ENCODE results near the gene AFAP1L2. TPM values are rescaled to one million over a fixed set of nuclear protein-coding genes. Genes with fewer than 3 reads are reported as not detected.

AFAP1L2 gene
- polyA plus RNA-seq, 4 donors, result 29.2 to 48.8 (median 44.9) TPM

DNA sequence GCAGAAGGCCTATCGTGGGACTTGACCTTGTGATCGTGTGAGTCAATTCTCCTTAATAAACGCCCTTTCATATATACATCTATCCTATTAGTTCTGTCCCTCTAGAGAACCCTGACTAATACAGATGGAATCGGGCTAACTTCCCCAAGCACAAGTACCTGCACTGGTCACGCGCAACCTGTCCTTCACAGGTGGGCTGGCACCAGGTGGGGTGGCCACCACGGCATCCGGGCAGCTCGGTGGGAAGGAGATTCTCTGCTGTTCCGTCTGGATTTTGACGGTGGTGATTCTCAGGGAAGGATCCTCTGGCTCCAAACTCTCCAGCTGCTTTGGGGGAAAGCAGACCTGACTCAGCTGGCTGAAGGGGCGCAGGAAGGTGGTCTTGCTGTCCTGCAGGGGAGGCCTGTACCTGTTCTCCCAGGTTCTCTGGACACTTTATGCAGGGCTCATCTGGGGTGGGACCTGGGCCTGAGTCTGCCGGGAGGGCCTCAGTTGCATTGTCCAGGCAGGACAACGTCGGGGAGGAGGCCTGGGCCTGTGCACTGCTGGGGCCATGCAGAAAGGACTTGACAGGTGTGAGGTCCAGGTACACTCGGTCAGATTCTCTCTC, 104.2 kb downstream of the AFAP1L2 start:
- DNase-seq (ENCODE audit: low read depth in 4 of 4, low spot score in 3 of 4), result no peak

DNA sequence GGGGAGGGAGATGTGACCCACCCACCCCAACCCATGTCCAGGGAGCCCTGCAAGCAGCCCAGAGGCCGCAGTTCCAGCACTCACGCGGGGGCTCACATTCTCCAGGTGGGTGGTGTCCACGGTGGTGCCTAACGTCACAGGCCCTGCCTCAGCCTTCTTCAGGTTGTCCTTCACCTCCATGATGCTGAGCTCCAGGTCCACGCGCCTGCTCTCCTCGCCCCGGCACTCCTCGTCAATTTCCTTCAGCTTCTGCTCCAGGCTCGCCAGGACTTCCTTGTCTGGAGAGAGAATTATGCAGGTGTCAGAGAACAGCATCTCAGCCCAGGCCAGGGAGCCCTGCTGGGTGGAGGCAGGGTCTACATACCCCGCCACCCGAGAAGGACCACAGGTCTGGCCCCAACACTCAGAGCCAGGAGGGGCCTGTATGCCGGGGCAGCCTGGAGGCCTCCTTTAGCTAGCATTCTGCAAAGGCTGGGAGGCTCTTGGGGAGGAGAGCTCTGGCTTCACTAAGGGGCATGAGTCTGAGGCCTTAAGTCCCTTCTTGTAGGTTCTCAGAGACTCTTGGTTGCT, 107.1 kb downstream of the AFAP1L2 start:
- no peak for DNase-seq (ENCODE audit: low read depth in 4 of 4, low spot score in 3 of 4)

DNA sequence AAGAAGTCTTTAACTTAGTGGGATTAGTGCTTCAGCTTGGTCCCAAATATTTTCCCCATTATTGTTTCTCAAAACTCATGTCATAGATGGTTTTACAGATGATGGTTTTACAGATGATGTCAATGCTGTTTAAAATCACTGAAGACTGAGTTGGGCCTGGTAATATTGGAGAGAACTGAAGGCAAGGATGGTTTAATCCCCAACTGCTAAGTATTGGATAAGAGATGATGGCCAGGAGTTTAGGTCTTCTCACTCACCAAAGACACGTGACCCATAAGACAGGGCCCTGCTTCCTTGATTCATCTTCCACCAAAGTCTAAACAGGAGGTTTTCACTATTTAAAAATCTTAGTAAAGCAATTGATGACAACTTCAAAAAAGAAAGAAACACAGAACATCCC, 108.9 kb downstream of the AFAP1L2 start:
- DNase-seq (ENCODE audit: low read depth in 4 of 4, low spot score in 3 of 4), result no peak

DNA sequence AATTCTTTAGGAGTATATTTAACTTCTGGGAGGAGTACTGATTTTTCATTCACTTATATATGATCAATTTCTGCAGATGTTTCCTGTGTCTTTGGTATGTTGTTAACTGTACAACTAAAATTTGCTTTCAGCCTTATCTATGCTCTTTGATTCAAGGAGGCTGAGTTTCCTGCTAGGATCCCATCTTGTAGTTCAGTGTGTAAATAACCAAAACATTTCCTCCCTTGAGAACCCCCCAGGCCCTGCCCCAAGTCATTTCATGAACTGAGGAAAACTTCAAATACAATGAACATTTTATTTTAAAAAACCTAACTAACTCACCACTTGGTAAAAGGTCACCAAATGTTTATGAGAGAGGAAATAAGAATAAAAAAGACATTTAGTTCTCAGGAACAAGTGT, 109.8 kb downstream of the AFAP1L2 start:
- DNase-seq (ENCODE audit: low read depth in 4 of 4, low spot score in 3 of 4), result no peak

DNA sequence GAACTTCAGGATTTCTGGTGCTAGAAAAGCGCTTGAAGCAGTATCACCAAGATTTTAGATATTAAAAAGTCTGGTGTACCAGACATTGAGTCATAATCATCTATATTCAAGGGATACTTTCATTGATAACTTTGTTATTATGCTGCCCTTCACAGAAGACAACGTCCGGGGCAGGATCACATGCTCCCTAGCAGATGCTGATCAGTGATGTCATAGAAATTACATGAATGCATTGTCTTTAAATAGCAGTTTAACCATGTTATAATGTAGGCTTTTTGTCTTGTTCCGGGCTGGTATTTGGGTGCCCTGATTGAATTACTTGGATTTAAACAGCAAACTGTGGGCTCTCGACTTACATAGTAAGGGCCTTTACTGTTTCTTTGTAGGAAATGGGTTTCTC, 111.2 kb downstream of the AFAP1L2 start:
- no peak for DNase-seq (ENCODE audit: low read depth in 4 of 4, low spot score in 3 of 4)

DNA sequence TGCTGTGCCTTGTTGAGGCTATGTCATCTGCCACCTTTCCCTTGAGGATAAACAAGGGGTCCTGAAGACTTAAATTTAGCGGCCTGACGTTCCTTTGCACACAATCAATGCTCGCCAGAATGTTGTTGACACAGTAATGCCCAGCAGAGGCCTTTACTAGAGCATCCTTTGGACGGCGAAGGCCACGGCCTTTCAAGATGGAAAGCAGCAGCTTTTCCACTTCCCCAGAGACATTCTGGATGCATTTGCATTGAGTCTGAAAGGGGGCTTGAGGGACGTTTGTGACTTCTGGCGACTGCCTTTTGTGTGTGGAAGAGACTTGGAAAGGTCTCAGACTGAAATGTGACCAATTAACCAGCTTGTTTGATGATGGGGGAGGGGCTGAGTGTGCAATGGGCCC, 112.8 kb downstream of the AFAP1L2 start:
- DNase-seq (ENCODE audit: low read depth in 4 of 4, low spot score in 3 of 4), result no peak

DNA sequence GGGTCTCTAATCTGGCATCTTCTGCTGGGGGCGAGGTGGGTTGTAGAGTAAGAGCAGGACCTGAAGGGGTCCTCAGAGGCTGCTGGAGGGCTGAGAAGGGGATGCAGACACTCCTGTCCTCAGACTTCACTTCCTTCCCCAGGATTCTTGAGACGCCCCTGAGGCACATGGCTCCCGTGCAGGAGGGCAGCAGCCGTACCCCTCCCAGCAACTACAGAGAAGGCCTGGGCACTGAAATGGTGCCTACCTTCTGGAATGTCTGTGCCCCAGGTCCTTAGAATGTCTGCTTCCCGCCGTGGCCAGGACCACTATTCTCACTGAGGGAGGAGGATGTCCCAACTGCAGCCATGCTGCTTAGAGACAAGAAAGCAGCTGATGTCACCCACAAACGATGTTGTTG, 113.2 kb downstream of the AFAP1L2 start:
- no peak for DNase-seq (ENCODE audit: low read depth in 4 of 4, low spot score in 3 of 4)

DNA sequence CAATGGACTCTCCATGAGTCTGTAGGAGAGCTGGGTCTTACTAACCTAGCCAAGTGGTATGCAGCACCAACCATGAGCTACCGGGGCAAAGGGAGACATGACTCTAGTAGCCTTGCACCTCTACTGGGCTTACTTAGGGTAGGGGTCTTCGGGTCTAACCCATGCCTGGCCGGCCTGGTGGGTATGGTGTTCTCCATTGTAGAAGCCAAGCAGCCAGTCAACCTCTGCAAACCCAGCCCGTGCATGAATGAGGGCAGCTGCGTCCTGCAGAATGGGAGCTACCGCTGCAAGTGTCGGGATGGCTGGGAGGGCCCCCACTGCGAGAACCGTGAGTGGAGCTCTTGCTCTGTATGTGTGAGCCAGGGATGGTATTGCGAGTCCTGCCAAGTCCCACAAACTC, 114.3 kb downstream of the AFAP1L2 start:
- no peak for DNase-seq (ENCODE audit: low read depth in 4 of 4, low spot score in 3 of 4)

DNA sequence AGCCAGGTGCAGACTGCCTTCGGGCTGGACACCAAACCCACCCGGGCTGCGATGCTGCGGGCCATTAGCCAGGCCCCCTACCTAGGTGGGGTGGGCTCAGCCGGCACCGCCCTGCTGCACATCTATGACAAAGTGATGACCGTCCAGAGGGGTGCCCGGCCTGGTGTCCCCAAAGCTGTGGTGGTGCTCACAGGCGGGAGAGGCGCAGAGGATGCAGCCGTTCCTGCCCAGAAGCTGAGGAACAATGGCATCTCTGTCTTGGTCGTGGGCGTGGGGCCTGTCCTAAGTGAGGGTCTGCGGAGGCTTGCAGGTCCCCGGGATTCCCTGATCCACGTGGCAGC, 115.2 kb downstream of the AFAP1L2 start:
- DNase-seq (ENCODE audit: low read depth in 4 of 4, low spot score in 3 of 4), result no peak

DNA sequence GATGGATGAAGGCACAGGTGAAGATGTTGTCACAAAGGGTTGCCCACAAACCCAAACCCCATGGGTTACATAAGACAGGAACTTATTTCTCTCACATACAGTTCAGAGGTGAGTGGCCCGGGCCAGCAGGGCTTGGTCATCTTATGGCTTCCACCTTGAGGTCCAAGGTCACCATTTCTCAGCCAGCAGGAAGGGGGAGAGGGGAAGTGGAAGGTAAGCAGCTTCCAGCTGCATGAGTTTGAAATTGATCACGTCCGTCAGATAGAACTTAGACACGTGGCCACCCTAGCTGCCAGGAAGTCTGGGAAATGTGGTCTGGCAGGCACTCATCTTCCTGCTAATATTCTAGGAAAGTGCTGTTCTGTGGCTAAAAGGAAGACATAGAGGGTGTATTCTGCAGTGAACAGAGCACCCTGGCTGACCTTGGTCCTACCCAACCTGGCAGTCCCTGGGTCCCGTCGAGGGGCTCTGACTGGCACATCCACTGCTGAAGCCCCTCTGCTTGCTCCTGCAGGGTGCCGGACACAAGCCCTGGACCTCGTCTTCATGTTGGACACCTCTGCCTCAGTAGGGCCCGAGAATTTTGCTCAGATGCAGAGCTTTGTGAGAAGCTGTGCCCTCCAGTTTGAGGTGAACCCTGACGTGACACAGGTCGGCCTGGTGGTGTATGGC, 115.7 kb downstream of the AFAP1L2 start:
- DNase-seq (ENCODE audit: low read depth in 4 of 4, low spot score in 3 of 4), result no peak

DNA sequence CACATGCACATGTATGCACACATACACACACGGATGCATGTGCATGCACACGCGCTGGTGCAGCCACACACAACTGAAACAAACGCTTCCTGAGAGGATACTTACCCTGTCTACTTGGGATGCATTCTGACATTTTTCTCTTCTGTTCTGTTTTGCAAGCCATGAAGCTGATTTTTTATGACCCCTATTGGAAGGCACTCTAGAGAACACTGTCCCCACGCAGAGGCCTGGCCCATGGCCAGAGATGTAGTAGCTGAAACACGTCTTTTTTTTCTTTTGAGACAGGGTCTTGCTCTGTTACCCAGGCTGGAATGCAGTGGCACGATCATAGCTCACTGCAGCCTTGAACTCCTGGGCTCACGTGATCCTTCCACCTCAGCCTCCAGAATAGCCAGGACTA, 117.4 kb downstream of the AFAP1L2 start:
- no peak for DNase-seq (ENCODE audit: low read depth in 4 of 4, low spot score in 3 of 4)

DNA sequence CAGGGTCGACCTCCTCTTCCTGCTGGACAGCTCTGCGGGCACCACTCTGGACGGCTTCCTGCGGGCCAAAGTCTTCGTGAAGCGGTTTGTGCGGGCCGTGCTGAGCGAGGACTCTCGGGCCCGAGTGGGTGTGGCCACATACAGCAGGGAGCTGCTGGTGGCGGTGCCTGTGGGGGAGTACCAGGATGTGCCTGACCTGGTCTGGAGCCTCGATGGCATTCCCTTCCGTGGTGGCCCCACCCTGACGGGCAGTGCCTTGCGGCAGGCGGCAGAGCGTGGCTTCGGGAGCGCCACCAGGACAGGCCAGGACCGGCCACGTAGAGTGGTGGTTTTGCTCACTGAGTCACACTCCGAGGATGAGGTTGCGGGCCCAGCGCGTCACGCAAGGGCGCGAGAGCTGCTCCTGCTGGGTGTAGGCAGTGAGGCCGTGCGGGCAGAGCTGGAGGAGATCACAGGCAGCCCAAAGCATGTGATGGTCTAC, 118.3 kb downstream of the AFAP1L2 start:
- DNase-seq (ENCODE audit: low read depth in 4 of 4, low spot score in 3 of 4), result no peak

DNA sequence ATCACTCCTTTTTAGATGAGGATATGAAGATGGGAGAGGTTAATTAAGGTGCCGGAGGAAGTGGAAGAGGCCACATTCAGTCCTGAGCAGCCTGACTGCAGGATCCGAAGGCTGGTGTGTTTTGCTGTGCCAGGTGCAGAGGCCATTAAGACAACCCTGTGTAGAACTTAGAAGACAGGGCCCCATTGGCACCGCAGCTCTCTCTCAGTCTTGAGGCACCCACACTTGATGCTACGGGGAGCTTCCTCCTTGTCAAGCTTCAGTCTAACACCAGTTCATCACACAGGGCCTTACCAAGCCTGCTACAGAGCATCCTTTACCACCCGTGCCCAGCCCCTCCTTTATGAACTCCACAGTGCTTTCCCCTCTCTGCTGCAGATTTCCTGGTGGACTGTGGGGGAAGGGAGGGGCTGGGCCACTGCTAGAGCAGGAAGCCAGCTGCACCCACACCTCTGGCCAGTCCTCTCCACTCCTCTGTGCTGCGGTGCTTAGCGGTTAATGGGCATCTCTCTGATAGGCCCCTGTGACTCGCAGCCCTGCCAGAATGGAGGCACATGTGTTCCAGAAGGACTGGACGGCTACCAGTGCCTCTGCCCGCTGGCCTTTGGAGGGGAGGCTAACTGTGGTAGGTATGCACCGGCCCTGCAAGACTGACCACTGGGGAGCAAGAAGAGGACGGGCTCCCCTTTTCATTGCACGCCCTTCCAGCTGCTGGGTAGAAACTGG, 119.8 kb downstream of the AFAP1L2 start:
- no peak for DNase-seq (ENCODE audit: low read depth in 4 of 4, low spot score in 3 of 4)

DNA sequence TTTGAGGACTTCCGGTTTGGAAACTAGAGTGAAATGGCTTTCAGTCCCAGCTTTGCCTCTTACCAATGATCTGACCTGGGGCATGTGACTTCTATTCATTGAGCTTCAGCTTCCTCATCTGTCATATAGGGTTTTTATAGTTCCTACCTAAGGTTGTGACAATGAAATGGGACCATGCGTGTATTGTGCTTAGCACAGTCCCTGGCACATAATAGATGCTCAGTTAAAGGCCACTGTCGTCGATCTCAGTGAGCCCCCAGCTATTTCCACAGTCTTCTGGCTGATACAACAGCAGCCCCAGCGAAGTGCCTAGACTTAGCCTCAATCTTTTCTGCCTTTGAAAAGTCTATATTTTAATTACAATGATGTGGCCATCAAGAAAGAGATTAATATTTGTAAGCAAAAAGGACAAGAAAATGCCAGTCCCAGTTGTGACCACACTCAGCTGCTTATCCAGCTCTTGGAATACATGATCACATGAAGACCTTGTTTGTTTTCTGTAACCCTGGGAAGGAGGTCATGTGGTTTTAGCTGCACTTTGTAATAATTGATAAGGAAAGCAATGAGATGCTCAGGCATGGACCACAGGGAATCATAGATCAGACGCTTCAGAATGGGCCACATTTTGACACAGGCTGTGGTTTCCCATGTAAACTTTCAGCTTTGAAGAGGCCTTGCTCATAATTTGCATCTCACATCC, 120.6 kb downstream of the AFAP1L2 start:
- DNase-seq (ENCODE audit: low read depth in 4 of 4, low spot score in 3 of 4), result no peak

DNA sequence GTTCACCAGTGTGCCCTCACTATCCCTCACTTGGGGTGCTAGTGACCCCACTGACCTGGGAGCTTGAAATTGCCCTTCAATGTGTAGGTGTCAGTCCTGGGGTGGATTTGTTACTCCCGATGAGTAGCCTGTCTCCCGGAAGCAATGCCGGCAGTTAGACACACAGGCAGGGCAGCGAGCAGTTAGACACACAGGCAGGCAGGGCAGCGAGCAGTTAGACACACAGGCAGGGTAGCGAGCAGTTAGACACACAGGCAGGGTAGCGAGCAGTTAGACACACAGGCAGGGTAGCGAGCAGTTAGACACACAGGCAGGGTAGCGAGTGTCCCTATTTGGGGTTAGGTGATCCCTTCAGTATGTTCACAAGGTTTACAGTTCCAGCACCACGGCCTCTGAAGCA, 121.2 kb downstream of the AFAP1L2 start:
- no peak for DNase-seq (ENCODE audit: low read depth in 4 of 4, low spot score in 3 of 4)

DNA sequence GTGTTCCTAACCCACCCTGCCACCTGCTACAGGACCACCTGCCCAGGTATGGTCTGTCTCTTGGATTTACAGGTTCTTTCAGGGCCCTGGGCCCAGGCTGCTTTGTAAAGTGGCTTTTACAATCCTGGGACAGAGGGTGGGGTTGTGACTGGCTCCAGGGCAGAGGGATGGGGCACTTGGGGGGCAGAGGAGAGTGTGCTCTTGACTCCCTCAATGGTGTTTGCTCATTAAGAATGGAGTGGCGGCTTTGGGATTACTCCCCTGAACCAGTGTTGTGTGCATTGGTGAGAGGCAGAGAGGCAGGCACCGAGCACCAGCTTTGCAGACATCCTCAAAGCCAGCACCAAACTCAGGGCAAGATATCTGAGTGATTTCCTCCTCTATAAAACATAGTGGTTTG, 121.8 kb downstream of the AFAP1L2 start:
- DNase-seq (ENCODE audit: low read depth in 4 of 4, low spot score in 3 of 4), result no peak

DNA sequence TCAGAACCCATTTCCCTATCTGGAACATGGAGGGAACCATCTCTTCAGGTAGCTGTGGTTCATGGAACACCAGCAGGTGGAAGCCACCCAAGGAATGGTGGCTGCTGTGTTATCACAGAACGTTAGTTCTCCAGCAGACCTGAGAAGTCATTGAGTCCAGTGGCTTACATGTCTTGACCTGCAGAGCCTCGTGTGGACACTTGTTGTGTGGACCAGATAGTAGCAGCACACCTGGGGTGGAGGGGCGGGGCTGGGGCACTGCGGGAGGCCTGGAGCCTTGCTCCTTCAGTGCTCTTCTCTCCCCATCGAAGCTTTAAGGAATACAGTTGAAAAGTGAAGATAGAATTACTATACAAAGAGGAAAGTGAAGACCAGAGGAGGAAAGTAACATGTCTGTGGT, 122.8 kb downstream of the AFAP1L2 start:
- no peak for DNase-seq (ENCODE audit: low read depth in 4 of 4, low spot score in 3 of 4)

DNA sequence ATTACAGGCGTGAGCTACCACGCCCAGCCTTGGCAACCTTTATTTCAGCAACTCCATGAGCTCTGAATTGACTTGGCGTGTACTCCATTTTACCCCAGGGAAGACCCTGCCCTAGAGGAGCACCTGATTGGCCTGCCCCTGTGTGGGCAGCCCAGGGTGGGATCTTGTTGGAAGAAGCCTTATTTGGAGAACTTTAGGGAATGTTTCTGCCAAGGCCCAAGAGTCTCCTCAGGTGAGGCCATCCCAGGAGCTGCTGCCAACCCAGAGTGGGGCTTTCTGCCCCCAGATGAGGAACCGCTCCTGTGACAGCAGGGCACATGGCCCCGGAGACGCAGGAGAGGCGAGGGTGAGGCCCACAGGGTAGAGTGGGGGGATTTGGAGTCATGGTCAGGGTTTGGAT, 123.3 kb downstream of the AFAP1L2 start:
- DNase-seq (ENCODE audit: low read depth in 4 of 4, low spot score in 3 of 4), result no peak

DNA sequence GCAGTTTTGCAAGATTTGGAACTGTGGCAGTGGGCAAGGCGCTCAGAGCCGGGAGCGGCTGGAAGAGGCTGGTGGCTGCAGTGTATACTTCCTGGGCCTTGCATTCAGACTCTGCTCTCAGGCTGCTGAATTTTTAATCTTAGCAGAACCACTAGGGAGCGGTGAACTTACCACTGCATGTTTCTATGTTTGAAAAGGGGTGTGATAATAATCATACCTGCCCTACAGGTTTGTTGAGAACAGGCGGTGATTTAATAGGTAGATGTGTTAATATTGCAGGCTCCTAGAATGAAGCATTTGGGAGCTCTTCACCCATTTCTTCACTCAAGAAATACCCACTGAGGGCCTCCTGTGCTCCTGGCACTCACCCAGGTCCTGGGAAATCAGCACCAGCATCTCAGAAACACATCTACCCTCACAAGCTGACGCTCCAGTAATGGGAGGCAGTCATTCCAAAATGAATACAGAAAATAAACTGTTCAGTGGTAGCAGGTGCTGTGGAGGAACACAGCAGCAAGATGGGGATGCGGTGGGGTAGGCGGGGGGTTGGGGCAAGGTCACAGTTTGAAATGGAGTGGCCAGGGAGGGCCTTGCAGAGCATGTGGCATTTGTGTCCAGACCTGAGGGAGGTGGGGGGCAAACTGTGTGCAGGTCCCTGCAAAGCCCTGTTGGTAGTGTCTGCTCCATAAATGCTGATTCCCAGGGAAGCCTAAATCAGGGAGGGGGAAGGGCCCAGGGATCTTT, 124.2 kb downstream of the AFAP1L2 start:
- no peak for DNase-seq (ENCODE audit: low read depth in 4 of 4, low spot score in 3 of 4)

DNA sequence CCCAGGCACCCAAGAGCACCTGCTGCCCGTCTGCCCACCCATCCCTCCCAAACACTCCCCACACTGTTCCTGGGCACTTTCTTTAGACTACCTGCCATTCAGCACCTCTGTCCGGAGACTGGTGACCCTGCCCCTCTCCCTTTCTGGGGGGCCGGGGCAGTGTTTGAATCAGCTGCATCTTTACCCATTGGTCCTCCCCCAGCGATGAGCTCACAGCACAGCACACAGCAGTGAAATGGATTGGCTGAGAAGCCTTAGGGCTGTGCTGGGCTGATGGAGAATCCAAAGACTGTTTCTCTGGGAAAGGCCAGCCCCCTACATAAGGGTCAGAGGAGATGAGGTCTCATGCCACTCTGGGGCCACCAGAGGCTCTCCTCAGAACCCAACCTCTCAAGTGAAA, 125.0 kb downstream of the AFAP1L2 start:
- no peak for DNase-seq (ENCODE audit: low read depth in 4 of 4, low spot score in 3 of 4)

DNA sequence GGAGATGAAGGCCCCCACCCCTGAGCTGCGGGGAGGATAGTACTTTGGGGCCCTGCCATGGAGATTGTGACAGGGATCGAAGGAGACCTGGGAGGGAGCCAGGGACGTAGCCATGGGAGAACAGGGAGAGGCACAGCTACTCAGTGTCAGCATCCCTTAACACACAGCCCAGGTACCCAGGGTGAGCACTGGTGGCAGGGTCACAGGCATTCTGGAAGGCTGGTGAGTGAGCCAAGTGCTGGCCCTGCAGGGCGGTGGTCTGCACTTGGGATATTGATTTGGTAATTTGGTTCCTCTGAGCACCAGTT, 125.5 kb downstream of the AFAP1L2 start:
- DNase-seq (ENCODE audit: low read depth in 4 of 4, low spot score in 3 of 4), result no peak

Measured in left renal pelvis (tissue), 4 donors.